ENCODE data around the gene FNBP1L.

DNA sequence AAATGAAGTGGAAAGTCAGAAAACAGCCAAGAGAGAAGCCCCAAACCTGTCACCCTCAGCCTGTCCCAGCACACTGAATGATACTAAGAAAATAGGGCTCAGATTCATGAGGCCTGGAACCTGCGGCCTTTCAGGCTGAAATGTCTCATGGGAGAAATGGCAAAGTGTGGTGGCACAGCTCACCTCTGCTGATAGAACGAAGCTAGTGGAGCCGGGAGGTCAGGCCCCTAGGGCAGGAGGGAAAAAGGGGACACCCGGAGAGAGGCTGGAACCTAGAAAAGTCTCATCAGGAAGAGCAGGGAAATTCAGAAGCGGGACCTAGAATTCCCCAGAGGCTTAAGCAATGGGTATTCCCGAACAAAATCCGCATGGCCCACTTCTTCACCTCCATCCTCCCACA lies 126.6 kb downstream of the FNBP1L start:
- TF ChIP-seq POLR2AphosphoS5 (IDR thresholded peaks at IDR 0.05; ENCODE audit: low read depth, low read length) (no peak), TAF1 (IDR thresholded peaks at IDR 0.05; ENCODE audit: borderline replicate concordance, insufficient read depth, low read length) (no peak), REST (IDR thresholded peaks at IDR 0.05; ENCODE audit: insufficient read depth in 1 of 2, low read depth in 2 of 2, low read length in 2 of 2) (no peak), SIN3A (IDR thresholded peaks at IDR 0.05; ENCODE audit: borderline replicate concordance, insufficient read depth, low read length) (no peak)
